ENCODE measurements around the gene RYR1.

The RYR1 gene

DNA sequence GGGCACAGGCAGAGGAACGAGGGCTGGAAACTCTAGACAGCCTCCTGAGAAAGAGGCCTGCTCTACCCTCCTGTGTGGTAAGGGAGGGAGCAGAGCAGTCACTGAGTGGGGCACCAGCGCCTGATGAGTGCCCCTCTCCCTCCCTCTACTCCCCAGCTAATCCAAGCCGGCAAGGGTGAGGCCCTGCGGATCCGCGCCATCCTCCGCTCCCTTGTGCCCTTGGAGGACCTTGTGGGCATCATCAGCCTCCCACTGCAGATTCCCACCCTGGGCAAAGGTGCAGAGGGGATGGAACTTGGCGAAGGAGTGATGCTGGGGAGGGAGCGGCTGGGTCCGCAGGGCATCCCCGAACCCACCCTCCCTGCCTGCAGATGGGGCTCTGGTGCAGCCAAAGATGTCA is 67.0 kb downstream of the RYR1 start:
- no peak overlapping the region for H3K27ac ChIP-seq
- TF ChIP-seq ZFX (IDR thresholded peaks at IDR 0.05; ENCODE audit: borderline replicate concordance) = no peak
- TF ChIP-seq, protein P1, sequence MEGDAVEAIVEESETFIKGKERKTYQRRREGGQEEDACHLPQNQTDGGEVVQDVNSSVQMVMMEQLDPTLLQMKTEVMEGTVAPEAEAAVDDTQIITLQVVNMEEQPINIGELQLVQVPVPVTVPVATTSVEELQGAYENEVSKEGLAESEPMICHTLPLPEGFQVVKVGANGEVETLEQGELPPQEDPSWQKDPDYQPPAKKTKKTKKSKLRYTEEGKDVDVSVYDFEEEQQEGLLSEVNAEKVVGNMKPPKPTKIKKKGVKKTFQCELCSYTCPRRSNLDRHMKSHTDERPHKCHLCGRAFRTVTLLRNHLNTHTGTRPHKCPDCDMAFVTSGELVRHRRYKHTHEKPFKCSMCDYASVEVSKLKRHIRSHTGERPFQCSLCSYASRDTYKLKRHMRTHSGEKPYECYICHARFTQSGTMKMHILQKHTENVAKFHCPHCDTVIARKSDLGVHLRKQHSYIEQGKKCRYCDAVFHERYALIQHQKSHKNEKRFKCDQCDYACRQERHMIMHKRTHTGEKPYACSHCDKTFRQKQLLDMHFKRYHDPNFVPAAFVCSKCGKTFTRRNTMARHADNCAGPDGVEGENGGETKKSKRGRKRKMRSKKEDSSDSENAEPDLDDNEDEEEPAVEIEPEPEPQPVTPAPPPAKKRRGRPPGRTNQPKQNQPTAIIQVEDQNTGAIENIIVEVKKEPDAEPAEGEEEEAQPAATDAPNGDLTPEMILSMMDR (IDR thresholded peaks at IDR 0.05) = no peak

DNA sequence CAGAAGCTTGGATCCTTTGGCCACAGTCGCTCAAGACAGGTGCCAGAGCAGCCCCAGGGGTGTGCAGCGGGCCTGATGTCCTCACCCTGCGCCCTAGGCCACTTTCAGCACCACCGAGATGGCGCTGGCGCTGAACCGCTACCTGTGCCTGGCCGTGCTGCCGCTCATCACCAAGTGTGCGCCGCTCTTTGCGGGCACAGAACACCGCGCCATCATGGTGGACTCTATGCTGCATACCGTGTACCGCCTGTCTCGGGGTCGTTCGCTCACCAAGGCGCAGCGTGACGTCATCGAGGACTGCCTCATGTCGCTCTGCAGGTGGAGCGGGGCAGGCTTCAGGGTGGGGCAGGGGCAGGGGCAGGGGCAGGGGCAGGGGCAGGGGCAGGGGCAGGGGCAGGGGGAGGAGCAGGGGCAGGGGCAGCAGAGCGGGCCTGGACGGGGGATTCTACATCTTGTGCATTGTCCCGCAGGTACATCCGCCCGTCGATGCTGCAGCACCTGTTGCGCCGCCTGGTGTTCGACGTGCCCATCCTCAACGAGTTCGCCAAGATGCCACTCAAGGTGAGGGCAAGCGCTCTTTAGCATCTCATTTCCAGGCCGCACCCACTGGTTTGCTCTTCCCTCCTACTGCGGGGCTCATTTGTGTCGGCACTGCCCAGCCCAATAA is 69.1 kb downstream of the RYR1 start:
- no peak for TF ChIP-seq ZFX (IDR thresholded peaks at IDR 0.05; ENCODE audit: borderline replicate concordance)
- TF ChIP-seq, protein P1 (IDR thresholded peaks at IDR 0.05) = peak; percentile 67
- no peak overlapping the region for H3K27ac ChIP-seq

DNA sequence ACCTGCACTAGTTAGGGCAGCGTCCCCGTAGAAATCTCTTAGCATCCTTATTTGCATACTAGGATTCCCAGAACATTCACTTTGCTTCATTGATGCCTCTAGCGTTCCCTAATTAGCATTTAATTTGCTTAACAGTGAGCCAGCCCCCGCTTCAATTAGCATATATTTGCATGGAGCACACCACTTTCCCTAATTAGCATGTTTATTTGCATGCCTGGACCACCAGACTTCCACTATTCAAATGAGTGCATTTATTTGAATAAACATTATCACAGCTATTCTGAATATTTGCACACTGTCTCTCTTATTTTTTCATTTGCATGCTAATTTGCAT is 69.6 kb downstream of the RYR1 start:
- no peak overlapping the region for H3K27ac ChIP-seq
- no peak for TF ChIP-seq ZFX (IDR thresholded peaks at IDR 0.05; ENCODE audit: borderline replicate concordance)
- TF ChIP-seq, protein P1 (IDR thresholded peaks at IDR 0.05) = peak; percentile 43

DNA sequence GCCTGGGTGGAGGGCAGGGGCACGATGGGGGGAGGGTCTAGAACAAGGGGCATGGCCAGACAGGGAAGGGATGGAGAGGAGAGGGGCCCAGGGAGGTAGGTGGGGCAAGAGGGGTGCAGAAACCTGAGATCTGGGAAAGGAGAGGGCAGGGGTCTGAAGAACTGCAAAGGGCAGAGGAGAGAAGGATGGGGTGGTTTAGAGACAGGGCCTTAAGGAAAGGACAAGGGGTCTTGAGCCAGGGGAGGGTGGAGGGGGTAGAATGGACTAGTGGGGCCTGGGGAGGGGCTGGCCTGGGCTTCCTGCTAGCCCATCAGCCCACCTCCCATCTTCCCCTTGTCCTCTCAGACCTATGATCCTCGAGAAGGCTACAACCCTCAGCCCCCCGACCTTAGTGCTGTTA is 72.5 kb downstream of the RYR1 start:
- H3K27ac ChIP-seq = no peak overlapping the region
- TF ChIP-seq, protein P1 (IDR thresholded peaks at IDR 0.05) = no peak
- TF ChIP-seq ZFX (IDR thresholded peaks at IDR 0.05; ENCODE audit: borderline replicate concordance) = no peak

DNA sequence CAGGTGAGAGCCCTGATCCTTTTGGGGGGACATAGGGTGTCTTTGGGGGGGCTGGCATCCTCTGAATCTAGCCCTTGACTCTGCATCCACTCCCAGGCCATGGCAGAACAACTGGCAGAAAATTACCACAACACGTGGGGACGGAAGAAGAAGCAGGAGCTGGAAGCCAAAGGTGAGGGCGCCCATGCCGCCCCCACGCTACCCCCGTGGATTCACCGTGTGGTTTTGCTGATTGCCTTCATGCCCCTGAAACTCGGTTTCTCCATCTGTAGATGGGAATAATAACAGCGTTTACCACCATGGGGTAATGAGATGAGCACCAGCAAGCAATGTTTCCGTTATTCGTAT is 72.9 kb downstream of the RYR1 start:
- no peak overlapping the region for H3K27ac ChIP-seq
- TF ChIP-seq, protein P1 (IDR thresholded peaks at IDR 0.05) = no peak
- TF ChIP-seq ZFX (IDR thresholded peaks at IDR 0.05; ENCODE audit: borderline replicate concordance) = no peak

DNA sequence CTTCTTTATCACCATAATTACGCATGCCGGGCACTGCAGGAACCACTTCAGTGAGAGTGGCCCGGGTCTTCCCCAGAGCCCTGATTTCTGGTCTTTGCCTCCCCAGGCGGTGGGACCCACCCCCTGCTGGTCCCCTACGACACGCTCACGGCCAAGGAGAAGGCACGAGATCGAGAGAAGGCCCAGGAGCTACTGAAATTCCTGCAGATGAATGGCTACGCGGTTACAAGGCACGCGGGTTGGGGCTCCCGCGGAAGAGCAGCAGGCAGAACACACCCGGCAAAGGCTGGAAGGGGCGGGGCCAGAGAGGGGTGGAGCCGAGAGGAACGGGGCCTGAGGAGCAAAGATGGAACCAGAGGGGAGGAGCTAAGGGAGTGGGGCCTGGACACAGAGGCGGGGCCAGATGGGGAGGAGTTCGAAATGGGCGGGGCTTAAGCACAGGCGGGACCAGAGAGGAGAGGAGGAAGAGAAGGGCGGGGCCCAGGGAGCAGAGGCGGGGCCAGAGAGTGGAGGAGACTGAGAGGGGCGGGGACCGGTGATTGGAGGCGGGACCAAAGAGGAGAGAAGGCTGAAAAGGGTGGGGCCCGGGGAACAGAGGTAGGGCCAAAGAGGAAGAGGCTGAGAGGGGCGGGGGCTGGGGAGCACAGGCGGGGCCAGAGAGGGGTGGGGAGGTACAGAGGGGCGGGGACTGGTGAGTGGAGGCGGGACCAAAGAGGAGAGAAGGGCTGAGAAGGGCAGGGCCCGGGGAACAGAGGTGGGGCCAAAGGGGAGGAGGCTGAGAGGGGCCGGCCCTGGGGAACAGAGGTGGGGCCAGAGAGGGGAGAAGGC is 73.4 kb downstream of the RYR1 start:
- no peak overlapping the region for H3K27ac ChIP-seq
- no peak for TF ChIP-seq ZFX (IDR thresholded peaks at IDR 0.05; ENCODE audit: borderline replicate concordance)
- TF ChIP-seq, protein P1 (IDR thresholded peaks at IDR 0.05) = no peak

DNA sequence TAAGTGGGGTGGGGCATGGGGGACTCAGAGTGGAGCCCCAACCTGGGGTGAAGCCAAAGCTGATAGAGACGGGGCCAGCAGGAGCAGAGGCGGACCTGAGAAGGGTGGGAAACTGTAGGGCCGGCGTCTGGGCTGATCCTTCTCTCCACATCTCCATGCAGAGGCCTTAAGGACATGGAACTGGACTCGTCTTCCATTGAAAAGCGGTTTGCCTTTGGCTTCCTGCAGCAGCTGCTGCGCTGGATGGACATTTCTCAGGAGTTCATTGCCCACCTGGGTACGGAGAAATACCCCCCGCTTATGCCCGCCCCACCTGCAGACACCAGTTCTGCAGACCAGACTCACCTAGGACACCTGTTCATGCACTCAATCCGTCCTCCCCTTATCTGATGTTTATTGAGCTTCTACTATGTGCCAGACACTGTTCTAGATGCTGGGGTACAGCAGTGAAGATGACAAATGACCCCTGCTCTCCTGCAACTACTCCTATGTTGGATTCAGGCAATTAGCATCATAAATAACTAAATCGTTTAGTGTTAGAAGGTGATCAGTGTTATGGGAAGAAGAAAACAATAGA is 74.1 kb downstream of the RYR1 start:
- H3K27ac ChIP-seq = no peak overlapping the region
- TF ChIP-seq, protein P1 (IDR thresholded peaks at IDR 0.05) = no peak
- TF ChIP-seq ZFX (IDR thresholded peaks at IDR 0.05; ENCODE audit: borderline replicate concordance) = no peak

All from 22Rv1 (cell line).